SU-DHL-6 (cell line): ENCODE measurements around the gene OXCT2.

Source experiments
- EZH2phosphoT487 ChIP-seq: fragments of 200-600 bp; sonication (generic), shearing (Covaris generic); conservative IDR thresholded peaks from 2 replicates; pipeline ENCODE4 v1.6.1; 2018; ENCODE audit warnings: mild to moderate bottlenecking, antibody characterized with exemption, low read length, moderate library complexity, mixed read lengths
- TF ChIP-seq, protein P1 (sequence below): fragments of 200-600 bp; sonication (generic); IDR thresholded peaks from one replicate; pipeline ENCODE4 v1.5.1; 2017; ENCODE audit warnings: antibody characterized with exemption, mild to moderate bottlenecking, low read length, moderate library complexity; ENCODE audit not compliant: insufficient read depth, poor library complexity, severe bottlenecking

DNA sequence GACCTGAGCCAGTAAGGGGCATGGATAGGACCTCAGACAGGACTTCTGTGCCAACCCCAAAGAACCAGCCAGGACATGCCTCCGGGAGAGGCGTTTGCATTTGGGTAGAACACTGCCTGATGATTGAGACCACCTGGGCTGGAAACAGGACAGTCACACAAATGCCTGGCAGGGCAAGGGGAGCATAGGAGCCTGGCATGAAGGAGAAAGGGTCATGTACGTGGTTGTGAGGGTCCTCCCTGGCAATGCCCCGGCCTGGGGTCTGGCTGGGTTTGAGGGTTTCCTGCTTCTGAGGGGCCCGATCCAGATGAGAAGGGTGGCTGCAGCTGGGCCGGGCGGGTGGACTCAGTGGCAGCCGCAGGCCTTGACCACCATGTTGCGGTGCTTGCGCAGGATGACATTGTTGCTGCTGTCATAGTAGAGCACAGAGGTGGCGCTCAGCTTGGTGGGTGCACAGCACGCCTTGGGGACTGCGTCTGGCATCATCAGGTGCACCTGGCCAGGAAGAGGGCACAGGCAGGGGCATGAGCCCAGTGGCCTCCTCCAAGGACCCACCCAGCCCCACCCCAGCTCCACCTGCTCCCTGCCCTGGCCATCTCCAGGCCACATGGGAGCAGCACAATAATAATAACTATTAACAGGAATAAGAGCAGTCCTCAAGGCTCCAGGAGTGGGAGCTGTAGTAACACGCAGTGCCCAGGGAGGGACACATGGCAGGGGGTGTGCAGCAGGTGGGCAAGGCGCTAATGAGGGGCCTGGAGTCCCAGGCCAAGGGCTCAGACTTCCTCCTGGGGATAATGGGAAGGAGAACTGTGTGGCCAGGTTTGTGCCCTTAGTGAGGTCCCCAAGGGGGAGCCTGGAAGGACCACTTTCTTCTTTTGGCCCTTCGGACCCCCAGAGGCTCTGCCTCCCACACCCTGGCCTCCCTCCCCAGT lies 10.8 kb downstream of the OXCT2 start:
- TF ChIP-seq, protein P1, sequence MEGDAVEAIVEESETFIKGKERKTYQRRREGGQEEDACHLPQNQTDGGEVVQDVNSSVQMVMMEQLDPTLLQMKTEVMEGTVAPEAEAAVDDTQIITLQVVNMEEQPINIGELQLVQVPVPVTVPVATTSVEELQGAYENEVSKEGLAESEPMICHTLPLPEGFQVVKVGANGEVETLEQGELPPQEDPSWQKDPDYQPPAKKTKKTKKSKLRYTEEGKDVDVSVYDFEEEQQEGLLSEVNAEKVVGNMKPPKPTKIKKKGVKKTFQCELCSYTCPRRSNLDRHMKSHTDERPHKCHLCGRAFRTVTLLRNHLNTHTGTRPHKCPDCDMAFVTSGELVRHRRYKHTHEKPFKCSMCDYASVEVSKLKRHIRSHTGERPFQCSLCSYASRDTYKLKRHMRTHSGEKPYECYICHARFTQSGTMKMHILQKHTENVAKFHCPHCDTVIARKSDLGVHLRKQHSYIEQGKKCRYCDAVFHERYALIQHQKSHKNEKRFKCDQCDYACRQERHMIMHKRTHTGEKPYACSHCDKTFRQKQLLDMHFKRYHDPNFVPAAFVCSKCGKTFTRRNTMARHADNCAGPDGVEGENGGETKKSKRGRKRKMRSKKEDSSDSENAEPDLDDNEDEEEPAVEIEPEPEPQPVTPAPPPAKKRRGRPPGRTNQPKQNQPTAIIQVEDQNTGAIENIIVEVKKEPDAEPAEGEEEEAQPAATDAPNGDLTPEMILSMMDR, result no peak
- TF ChIP-seq EZH2phosphoT487, result no peak
